A549 (cell line): ENCODE measurements around the gene ADAT1.

ENCODE experiments used
- CEBPB ChIP-seq, 2 experiments: fragments of >200 bp in 1 of 2; sonication (Bioruptor Twin) in 1 of 2; formaldehyde crosslinking in 1 of 2; IDR thresholded peaks; 2 replicates each; pipeline ENCODE4 v1.6.1; 2012 to 2016
- CTCF ChIP-seq: fragments of >200 bp; sonication (Bioruptor Twin); formaldehyde crosslinking; IDR thresholded peaks from 3 replicates; pipeline ENCODE4 v1.5.1; 2016
- EP300 ChIP-seq, 2 experiments: fragments of >200 bp; sonication (Bioruptor Twin); formaldehyde crosslinking; IDR thresholded peaks; 2 replicates in 1 of 2; 3 replicates in 1 of 2; pipeline ENCODE4 v1.6.1; 2016 to 2017
- HDAC2 ChIP-seq: fragments of 200-600 bp; sonication (generic); IDR thresholded peaks from 2 replicates; pipeline ENCODE4 v1.6.1; 2016
- JUN ChIP-seq, 2 experiments: fragments of >200 bp; sonication (Bioruptor Twin); formaldehyde crosslinking; IDR thresholded peaks; 2 replicates in 1 of 2; 3 replicates in 1 of 2; pipeline ENCODE4 v1.6.1; 2016 to 2017
- JUNB ChIP-seq: fragments of >200 bp; sonication (Bioruptor Twin); formaldehyde crosslinking; IDR thresholded peaks from 2 replicates; pipeline ENCODE4 v1.6.1; 2016
- MAFK ChIP-seq: fragments of 450-650 bp; IDR thresholded peaks from 2 replicates; pipeline ENCODE4 v1.6.1; 2014; ENCODE audit not compliant: partially characterized antibody
- MAX ChIP-seq: IDR thresholded peaks from 2 replicates; pipeline ENCODE4 v1.6.1; 2012
- POLR2A ChIP-seq: IDR thresholded peaks from 2 replicates; pipeline ENCODE4 v1.6.1; 2012; ENCODE audit warnings: mild to moderate bottlenecking, low read length
- POLR2AphosphoS2 ChIP-seq: conservative IDR thresholded peaks from 2 replicates; pipeline ENCODE4 v1.6.1; 2012; ENCODE audit warnings: low read length, improper control_type of control experiment, inconsistent platforms
- RAD21 ChIP-seq, 2 experiments: fragments of >200 bp in 1 of 2; sonication (Bioruptor Twin) in 1 of 2; formaldehyde crosslinking in 1 of 2; IDR thresholded peaks in 1 of 2; conservative IDR thresholded peaks in 1 of 2; 2 replicates in 1 of 2; 3 replicates in 1 of 2; pipeline ENCODE4 v1.6.1; 2012 to 2018; ENCODE audit warnings: inconsistent platforms in 1 of 2
- RNF2 ChIP-seq: fragments of 200-600 bp; sonication (generic); IDR thresholded peaks from 2 replicates; pipeline ENCODE4 v1.6.1; 2016; ENCODE audit warnings: low read depth, mild to moderate bottlenecking, antibody characterized with exemption, moderate library complexity, borderline replicate concordance
- SMC3 ChIP-seq: fragments of >200 bp; sonication (Bioruptor Twin); formaldehyde crosslinking; IDR thresholded peaks from 3 replicates; pipeline ENCODE4 v1.6.1; 2018; ENCODE audit warnings: inconsistent platforms
- ZFP36 ChIP-seq: fragments of 450-650 bp; IDR thresholded peaks from 2 replicates; pipeline ENCODE4 v1.6.1; 2014; ENCODE audit warnings: borderline replicate concordance; ENCODE audit not compliant: partially characterized antibody

DNA sequence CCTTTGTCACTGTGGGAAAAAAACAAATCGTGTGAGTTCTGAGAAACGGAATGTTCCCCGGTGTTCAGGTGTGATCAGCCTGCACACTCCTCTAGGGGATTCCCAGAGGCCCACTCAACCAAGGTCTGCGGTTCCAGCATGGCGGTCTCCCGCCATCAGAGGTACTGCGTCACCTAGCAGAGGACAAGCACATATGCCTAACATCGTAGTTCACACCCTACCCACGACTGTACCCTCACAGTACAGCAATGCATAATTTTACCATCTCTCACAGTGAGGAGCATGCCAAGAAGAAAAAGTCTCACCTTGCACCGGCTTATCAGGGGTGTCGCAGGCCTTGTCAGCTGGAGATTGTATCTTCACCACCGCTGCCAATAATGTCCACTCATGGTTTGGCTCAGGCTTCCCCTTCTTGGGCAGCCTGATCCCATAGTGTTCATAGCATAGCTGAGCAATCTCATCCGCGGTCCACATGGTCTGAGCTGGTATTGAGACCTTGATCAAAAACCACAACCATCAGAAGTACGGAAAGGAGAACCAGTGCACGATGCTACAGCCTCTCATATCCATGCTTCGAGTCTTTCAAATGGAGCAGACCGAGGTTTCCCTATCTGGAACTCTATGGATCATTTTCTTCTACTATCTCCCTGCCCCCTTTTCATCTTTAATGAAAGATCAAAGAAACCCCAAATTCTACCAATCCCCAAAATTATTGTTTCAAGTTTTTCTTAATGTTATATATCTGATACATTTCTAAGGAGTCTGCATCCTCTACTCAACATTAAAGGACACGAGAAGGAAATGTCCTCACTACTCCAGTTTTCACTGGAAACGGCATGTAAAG, 2.5 kb downstream of the ADAT1 start:
- TF ChIP-seq MAFK (no peak), POLR2AphosphoS2 (no peak), CTCF (no peak), RNF2 (no peak), POLR2A (no peak), SMC3 (no peak), EP300 (IDR thresholded peaks at IDR 0.05) (no peak), HDAC2 (no peak), ZFP36 (no peak), RAD21 (conservative IDR thresholded peaks at IDR 0.05 in 1 of 2, IDR thresholded peaks at IDR 0.05 in 1 of 2) (no peak), CEBPB (IDR thresholded peaks at IDR 0.05) (no peak), MAX (no peak), JUN (IDR thresholded peaks at IDR 0.05) (no peak), JUNB (no peak)
